ENCODE data around the gene MAPK13.
"Not testable (repeated sequence)": the region's sequence is repeated elsewhere in the genome, so short reads cannot be mapped to it uniquely, and the experiment has no call there.

Gene MAPK13

DNA sequence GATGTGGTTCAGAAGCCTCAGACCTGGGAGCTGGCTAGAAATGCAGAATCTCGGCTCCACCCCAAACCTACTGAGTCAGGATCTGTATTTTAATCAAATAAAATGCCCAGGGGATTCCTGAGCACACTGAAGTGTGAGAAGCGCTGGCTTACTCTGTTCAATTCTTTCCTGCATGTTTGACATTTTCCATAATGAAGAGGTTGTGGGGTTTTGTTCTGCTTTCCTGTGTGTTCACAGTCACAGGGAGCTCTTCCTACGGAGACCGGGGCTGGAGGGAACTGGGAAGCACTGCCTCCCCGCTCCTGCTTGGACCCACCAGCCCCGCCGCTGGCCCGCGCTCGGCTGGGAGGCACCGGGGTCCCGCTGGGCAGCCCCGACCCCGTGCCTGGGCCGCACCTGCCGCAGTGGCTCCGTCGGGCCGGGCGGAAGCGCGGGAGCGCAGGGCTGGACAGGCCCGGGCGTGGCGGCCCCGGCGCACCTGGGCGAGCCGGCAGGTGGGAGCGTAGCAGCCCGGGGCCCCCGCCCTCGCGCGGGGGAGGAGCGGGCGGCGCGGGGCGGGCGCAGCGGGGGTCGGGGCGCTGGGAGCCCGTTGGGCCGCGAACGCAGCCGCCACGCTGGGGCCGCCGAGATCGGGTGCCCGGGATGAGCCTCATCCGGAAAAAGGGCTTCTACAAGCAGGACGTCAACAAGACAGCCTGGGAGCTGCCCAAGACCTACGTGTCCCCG is at the start of gene MAPK13:
Gene MAPK13, plus strand, starts transcription at position 573 of the 726 bp plus-strand sequence. Its CDS starts 70 bp downstream, at position 643.
- peak; percentile 57 for DNase-seq (ENCODE audit: low spot score)

DNA sequence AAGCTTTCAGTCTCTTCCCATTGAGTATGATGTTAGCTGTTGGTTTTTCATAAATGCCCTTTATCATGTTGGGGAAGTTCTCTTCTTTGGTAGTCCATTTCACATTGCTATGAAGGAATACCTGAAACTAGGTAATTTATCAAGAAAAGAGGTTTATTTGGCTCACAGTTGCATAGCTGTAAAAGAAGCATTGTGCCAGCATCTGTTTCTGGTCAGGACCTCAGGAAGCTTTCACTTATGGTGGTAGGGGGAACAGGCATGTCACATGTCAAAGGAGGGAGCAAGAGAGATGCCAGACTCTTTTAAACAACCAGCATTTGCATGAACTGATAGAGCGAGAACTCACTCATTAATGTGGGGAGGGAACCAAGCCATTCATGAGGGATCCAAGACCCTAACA is 48.0 kb upstream of the MAPK13 start:
- DNase-seq (ENCODE audit: low spot score) = no peak

DNA sequence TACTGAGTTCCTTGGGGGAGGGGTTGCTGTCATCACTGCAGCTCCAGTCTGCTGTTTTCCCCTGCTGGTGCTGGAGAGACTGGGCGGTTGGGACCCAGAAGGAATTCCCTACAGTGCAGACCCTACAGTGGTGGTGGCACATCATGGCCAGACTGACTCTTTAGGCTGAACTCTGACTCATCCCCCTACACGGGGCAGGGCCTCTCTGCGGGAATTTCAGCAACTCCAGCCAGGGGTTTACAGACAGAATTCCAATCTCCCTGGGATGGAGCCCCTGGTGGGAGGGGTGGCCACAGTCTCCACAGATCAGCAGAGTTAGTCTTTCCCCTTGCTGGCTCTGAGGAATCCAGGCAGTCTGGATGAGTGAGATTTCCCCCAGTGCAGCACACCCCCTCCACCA is 46.9 kb upstream of the MAPK13 start:
- DNase-seq (ENCODE audit: low spot score) = no peak

DNA sequence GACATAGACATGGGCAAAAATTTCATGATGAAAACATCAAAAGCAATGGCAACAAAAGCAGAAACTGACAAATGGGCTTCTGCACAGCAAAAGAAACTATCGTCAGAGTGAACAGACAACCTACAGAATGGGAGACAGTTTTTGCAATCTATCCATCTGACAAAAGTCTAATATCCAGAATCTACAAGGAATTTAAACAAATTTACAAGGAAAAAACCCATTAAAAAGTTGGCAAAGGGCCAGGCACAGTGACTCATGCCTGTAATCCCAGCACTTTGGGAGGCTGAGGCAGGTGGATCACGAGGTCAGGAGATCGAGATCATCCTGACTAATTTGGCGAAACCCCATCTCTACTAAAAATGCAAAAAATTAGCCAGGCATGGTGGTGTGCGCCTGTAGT is 42.1 kb upstream of the MAPK13 start:
- not testable (repeated sequence) for DNase-seq (ENCODE audit: low spot score)

DNA sequence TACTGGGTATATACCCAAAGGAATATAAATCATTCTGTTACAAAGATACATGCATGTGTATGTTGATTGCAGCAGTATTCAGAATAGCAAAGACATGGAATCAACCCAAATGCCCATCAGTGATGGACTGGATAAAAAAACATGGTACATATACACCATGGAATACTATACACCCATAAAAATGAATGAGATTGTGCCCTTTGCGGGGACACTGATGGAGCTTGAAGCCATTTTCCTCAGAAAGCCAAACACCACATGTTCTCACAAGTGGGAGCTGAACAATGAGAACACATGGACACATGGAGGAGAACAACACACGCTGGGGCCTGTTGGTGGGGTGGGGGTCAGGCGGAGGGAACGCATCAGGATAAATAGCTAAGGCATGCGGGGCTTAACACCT is 41.3 kb upstream of the MAPK13 start:
- DNase-seq (ENCODE audit: low spot score) = no peak

DNA sequence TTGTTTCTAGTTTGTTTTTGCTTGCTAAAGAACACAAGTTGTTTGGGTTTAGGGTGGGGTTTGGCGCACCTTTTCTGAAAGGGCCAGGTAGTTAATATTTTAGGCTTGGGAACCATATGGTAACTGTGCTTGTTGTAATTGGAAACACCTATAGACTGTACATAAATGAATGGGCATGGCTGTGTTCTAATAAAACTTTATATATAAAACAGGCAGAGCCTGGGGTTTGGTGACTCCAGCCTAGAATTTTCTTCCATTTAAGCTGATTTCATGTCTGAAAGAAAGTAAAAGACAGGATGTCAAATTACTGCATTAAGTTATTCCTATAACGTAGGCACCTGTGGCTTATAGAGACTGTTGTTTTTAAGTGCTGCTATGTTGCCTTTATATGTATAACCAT is 36.1 kb upstream of the MAPK13 start:
- no peak for DNase-seq (ENCODE audit: low spot score)

DNA sequence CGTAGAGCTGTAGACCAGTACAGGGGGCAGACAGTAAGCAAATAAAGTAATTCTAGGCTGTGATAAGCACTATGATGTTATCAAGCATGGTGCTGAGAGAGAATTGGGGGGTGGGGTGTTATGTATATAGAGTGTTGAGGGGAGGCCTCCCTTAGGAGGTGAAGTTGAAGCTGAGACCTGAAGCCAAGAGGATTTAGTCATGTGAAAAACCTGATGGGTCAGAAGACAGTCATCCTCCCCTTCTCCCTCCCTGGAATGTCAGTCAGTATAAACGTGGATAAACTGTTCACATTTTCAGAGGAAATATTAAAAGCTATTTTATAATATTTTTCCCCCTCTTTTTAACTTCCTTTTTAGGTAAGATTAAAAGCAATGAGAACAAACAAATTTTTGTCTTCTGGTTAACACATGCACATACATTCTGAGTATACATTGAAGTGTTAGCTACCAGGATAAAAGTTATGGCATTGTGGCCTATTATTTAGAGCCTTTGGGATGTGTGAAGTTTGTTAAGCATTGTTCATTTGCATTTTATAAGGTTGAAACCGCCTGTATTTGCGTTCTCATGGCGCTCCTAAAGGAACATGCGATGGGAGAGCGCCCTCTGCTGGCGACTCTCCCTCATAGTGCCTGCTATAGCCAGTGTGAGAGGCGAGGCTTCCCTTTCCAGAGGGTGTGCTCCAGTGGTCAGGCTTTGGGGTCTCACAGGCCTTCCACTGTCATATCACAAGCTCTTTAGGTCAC is 35.4 kb upstream of the MAPK13 start:
- DNase-seq (ENCODE audit: low spot score) = peak; percentile 75

DNA sequence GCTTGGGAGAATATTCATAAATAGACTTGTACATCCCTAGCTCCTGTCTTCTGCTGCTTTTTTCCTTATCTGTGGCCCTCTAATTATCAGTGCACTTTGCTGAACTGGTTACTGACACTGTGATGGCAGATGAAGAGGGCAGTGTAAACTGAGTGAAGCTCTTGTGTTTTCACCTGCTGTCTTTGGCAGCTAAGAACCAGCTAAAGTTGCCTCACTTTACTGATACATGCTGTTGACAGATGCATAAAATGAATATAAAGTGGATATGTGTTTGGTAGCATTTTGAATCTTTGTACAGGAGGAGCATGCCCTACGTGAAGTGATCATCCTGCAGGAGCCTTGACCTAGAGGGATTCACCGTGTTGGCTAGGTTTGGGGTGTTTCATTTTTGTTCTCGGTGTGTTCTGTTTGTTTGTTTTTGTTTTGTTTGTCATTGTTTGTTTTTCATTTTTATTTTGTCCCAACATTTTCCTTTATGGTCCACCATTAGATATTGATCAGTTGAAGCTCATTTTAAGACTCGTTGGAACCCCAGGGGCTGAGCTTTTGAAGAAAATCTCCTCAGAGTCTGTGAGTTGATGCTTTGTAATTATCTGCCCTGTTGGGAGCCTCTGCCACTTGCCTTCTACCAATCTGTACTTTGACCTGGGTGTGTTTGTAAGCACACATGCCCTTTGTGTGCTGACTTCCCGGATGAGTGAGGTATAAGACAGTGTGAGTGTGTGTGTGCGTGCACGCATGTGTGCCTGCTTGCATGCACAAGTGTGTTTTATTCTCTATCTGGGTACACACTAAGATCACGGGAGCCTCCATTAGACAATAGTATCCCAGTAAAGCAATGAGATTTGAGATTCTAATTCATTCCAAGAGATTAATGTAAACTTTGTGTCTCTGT is 34.6 kb upstream of the MAPK13 start:
- no peak for DNase-seq (ENCODE audit: low spot score)

DNA sequence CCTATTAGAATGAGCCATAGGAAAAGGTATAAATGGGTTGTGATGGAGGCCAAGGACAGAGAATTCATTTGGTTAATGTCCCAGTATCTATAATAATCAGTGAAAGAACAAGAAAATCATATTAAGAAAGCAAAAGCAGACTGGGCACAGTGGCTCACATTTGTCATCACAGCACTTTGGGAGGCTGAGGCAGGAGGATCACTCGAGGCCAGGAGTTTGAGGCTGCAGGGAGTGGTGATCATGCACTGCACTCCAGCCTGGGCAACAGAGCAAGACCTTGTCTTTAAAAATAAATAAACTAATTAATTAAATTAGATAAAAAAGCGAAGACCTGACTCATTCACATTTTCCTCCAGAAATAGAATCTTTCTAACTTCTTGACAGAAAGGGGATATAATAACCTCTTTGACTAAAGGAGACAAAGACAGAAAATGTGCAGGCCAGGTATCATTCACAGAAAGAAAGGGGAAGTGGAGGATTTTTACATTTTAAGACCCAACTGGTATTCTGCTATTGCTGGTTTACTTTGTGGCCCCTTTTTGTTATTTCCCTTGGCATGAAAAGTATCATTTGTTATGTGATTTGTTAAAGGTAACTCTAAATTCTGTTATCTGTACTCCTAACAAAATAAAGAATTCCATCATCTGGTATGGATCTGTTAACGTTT is 31.9 kb upstream of the MAPK13 start:
- no peak for DNase-seq (ENCODE audit: low spot score)

DNA sequence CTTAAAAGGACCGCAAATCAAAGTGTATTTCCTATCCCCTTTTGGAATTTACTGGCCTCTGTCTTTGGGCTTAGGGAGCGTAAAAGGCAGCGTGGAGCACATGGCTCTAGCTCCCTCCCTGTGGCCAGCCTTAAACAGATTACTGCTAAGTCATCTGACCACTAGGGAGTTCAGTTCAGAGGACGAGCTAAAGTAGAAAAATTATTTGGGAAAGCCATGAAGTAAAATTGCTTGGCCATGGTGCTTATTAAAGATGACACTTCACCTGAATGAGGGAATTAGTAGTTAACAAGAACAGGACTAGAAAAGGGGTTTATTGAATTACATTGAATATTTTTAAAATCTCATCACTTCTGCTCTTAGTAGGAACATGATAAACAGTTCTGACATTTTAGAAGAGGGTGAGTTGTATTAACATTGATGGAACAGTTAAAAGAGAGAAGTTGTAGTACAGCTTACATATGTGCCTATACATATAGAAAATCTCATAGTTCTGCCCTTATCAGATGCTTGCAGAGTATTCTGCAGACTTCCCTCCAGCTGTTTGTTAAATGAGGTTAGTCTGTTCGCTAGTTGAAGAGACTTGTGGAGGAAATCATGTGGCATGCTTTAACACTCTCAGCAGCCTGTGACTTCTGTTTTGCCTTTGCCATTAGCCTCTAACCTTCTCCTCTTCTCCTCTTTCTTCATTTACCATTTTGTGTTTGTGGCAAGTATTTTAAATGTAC is 31.2 kb upstream of the MAPK13 start:
- DNase-seq (ENCODE audit: low spot score) = no peak

DNA sequence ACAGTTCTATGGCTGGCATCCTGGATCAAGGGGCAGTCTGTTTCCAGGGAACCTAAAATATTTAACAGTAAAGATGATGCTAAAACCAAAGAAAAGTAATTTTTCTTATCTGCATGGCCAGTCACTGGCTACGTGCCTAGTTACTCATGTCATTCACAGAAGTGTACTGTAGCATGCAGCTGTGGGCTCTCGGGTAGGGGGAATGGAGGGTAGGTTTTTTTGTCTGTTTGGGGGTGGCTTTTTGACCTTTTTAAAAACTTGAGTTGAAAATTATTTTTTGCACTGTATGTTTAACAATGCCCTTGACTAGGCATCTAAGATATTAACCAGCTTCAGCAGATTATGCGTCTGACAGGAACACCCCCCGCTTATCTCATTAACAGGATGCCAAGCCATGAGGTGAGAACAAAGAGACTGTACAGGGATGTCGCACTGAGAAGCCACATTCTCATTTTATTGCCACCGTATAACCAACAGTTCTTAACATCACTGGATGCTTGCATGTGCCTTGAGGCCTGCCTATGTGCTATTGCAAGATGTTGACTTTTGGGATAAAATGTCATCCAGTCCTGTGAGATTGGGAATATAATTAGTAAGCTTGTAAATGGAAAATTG is 30.3 kb upstream of the MAPK13 start:
- DNase-seq (ENCODE audit: low spot score) = no peak

DNA sequence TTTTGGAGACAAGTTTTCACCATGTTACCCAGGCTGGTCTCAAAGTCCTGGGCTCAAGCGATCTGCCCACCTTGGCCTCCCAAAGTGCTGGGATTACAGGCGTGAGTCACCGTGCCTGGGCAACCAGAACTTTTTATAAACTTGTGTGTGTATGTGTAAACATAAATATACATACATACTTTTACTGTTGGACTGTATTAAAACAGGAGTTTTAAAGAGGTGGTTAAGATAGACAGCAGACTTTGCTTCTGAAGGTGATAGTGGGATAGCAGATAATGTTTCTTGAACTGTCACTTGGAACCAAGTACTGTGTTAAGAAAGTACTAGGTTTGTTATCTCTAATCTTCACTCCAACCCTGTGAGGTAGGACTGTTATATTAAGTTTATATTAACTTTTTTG is 28.6 kb upstream of the MAPK13 start:
- no peak for DNase-seq (ENCODE audit: low spot score)

DNA sequence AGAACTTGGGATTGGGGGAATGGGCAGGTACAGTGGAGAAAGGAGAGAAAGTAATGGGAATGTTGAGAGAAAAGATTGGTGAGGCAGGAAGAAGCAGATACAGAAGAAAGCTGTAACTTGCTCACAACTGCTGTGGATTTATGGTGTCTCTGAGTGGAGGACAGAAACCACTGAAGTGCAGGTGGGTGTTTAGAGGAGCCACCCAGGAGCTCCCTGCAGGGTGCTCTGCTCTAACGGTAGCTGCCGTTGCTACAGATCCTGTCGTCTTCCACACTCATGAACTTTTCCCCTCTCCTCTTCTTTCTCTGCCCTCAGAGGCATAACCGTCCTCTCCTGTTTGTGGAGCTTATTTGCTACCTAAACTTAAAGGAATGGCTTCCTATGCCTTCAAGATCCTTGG is 27.5 kb upstream of the MAPK13 start:
- no peak for DNase-seq (ENCODE audit: low spot score)

DNA sequence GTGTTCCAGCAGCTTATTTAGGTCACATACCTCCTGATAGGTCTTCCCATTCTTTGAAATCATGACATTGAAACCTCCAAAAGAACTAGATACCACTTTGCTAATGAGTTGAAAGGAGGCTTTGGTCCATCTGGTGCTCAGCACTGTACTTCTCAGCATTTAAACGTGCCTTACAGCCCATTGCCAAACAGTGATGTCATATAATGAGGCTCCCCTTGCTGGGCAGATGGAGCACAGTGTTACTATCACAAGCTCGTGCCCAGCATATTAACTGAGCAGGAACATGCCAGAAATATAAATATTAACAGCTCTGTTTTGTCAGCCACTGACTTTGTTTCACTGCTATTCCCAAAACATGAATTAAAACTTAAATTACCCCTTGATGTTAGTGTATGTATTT is 25.5 kb upstream of the MAPK13 start:
- DNase-seq (ENCODE audit: low spot score) = no peak

DNA sequence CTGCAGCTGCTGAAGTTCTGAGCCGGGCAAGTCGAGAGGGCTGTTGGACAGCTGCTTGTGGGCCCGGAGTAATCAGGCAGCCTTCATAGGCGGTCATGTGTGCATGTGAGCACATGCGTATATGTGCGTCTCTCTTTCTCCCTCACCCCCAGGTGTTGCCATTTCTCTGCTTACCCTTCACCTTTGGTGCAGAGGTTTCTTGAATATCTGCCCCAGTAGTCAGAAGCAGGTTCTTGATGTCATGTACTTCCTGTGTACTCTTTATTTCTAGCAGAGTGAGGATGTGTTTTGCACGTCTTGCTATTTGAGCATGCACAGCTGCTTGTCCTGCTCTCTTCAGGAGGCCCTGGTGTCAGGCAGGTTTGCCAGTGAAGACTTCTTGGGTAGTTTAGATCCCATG is 21.2 kb upstream of the MAPK13 start:
- no peak for DNase-seq (ENCODE audit: low spot score)

DNA sequence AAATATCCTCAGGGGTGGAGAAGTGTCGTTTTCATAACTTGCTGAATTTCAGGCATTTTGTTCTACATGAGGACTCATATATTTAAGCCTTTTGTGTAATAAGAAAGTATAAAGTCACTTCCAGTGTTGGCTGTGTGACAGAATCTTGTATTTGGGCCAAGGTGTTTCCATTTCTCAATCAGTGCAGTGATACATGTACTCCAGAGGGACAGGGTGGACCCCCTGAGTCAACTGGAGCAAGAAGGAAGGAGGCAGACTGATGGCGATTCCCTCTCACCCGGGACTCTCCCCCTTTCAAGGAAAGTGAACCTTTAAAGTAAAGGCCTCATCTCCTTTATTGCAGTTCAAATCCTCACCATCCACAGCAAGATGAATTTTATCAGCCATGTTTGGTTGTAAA is 20.3 kb upstream of the MAPK13 start:
- no peak for DNase-seq (ENCODE audit: low spot score)

DNA sequence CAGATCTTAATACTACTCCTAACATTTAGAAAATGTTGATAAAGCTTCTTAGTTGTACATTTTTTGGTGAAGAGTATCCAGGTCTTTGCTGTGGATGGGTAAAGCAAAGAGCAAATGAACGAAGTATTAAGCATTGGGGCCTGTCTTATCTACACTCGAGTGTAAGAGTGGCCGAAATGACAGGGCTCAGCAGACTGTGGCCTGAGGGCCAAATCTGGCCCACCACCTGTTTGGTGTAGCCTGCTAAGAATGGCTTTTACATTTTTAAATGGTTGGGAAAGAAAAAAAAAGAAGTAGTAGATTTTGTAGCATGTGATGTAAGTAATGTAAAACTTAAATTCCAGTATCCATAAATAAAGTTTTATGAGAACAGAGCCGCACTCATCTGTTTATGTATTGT is 19.4 kb upstream of the MAPK13 start:
- DNase-seq (ENCODE audit: low spot score) = no peak

DNA sequence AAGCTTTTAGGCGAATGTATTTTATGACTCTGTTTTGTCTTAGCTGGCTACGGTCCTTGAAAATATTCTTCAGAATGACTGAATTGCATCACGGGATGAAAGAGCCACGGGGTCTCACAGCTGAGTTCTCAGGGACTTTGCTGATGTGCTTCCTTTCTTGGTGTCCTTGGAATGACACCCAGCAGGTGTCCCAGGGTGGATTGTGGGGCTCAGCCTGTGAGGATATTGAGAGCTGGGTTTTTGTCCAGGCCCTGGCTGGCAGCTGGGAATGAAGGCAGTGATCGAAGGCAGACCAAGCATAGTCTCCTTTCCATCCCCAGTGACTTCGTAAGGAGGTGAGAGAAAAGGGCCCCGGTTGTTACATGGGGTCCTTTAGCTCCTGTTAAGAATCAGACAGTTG is 18.8 kb upstream of the MAPK13 start:
- DNase-seq (ENCODE audit: low spot score) = no peak

DNA sequence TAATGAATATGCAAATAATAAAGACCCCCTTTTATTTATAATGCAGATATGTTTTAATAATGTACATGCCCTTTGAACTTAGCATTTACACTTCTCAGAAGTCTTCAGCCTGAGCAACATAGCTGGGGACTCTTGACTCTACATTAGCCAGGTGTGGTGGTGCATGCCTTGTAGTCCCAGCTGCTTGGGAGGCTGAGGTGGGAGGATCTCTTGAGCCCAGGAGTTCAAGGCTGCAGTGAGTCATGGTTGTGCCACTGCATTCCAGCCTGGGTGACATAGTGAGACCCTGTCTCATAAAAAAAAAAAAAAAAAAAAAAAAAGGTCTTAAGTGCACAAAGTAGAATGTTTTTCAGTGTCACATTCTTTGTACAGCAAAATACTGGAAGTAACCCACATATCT is 17.3 kb upstream of the MAPK13 start:
- DNase-seq (ENCODE audit: low spot score) = no peak

DNA sequence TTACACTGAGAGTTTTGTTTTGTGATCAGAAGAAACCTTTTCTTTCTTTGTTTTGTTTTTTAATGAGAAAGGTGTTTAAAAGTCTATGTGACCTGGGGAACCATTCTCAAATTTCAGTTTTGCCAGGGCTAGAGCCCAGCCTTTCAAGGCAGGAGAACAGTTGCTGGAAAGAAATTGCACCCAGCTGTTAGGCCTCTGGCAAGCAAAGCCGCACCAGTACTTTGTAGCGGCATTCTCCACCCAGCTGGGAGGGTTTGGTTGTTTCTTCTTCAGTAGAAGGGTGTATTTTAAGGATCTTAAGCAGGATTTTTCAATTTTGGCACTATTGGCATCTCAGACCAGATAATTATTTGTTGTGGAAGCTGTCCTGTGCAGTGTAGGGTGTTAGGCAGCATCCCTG is 16.6 kb upstream of the MAPK13 start:
- no peak for DNase-seq (ENCODE audit: low spot score)

DNA sequence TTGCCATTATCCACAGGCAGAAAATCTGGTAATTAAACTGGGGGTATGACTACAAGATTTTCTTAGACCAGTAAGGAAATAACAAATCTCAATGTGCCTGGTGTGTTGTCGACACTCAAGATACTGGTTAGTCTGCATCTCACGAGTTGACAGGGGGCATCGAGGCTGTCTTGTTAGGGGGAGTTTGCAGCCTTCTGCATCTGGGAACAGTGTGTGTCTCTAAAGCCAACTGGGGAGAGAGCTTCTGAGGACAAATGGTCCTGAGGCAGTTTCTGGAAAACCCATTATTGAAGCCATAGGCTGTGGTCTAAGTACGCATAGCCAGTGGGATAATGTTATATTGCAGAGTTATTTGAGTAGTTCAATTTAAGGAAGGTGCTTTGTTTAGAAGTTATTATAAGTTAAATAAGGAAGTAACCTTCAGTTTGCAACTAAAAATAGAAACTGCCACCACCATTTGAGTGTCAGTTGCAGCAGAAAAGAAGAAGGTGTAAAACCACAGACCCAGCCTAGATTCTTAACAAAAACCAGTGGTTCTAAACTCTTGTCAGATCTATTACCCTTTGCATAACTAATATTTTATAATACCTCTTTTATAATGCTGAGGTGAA is 15.4 kb upstream of the MAPK13 start:
- no peak for DNase-seq (ENCODE audit: low spot score)

All from kidney tubule cell (primary cell).